ENCODE results near the gene COQ6. TPM values are rescaled to one million over a fixed set of nuclear protein-coding genes. Genes with fewer than 3 reads are reported as not detected.

The COQ6 gene
- polyA plus RNA-seq, 1 donor (not counting 4 experiments of a cell fraction or from before 2014, with no cell fraction given), result 28.4 TPM

DNA sequence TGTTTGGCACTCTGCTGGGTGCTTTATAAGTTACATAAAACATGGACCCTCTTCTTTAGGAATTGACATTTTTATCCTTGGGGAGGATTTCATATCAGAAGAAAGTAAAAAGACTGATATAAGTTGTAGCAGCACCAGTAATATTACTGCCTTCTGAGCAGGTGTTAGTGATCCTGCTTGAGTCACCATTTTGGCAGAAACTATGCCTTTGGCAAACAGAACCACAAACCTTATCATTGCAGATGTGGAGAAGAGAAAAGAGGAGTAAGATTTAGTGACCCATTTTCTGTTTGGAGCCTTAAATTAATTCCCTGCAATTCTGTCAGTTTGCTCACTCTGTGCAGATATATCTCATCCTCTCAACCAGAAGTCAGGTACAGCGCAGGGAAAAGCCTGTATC, 40.4 kb upstream of the COQ6 start:
- Histone ChIP-seq H3K4me1 (ENCODE audit: control insufficient read depth, extremely low read depth, insufficient read depth, low read length) (no peaks in the 10 kb centered on the region), H3K36me3 (ENCODE audit: control insufficient read depth in 2 of 2, extremely low read depth in 1 of 2, insufficient read depth in 2 of 2, low read length in 2 of 2) (peaks cover 26 to 28% of the 10 kb centered on the region in 2 experiments), H2AFZ (ENCODE audit: control insufficient read depth, low read length) (no peak overlapping the region), H4K20me1 (ENCODE audit: control insufficient read depth, extremely low read depth, insufficient read depth, low read length) (peaks cover 3% of the 10 kb centered on the region), H3K79me2 (ENCODE audit: control insufficient read depth, insufficient read depth, low read length) (peaks cover 18% of the 10 kb centered on the region), H3K9ac (ENCODE audit: control insufficient read depth, extremely low read depth, insufficient read depth, low read length) (no peak overlapping the region), H3K27ac (ENCODE audit: control insufficient read depth, insufficient read depth, low read length) (no peak overlapping the region), H3K4me3 (ENCODE audit: control insufficient read depth in 2 of 3, extremely low read depth in 1 of 3, insufficient read depth in 2 of 3, low read depth in 1 of 3, low read length in 3 of 3) (no peak overlapping the region), H3K27me3 (ENCODE audit: control insufficient read depth, extremely low read depth, insufficient read depth, low read length) (no peaks in the 10 kb centered on the region), H3K9me1 (ENCODE audit: control insufficient read depth, extremely low read depth, insufficient read depth, low read length) (no peaks in the 10 kb centered on the region), H3K4me2 (ENCODE audit: control insufficient read depth, extremely low read depth, insufficient read depth, low read depth, low read length) (no peak overlapping the region), H3K9me3 (ENCODE audit: control insufficient read depth, low read depth, low read length) (no peaks in the 10 kb centered on the region)
- TF ChIP-seq EZH2 (IDR thresholded peaks at IDR 0.05; ENCODE audit: low read length) (no peak), CTCF (optimal IDR thresholded peaks at IDR 0.05 in 1 of 3, IDR thresholded peaks at IDR 0.05 in 1 of 3, conservative IDR thresholded peaks at IDR 0.05 in 1 of 3; ENCODE audit: extremely low read depth in 1 of 3, insufficient read depth in 2 of 3, low read length in 3 of 3) (no peak)
- dilution Hi-C loops (cut with MboI; ENCODE audit: extremely low pct_ligation_motif_present, low sequenced_read_pairs), result no loop called here
- DNase-seq (ENCODE audit: low read depth, low spot score) (no peak), FAIRE-seq (no peak)

DNA sequence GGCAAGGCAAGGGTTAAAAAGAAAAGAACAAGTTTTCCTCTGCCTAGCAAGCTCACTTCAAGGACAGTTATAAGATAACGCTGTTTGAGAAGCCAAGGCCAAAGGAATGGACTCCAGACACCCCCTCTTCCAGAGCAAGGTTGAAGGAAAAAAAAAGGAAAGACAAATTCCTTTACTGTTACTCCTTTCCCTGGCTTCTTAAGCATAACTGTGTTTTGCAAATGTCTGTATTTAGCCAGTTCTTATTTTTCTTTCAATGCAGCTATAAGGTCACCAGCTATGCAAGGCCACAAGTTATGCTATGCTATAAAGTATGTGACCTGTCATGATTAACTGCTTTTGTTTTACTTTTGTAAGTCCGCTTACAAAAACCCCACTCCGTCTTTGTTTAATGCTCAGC, 36.8 kb upstream of the COQ6 start:
- Histone ChIP-seq H3K27me3 (ENCODE audit: control insufficient read depth, extremely low read depth, insufficient read depth, low read length) (no peaks in the 10 kb centered on the region), H3K79me2 (ENCODE audit: control insufficient read depth, insufficient read depth, low read length) (peaks cover 30% of the 10 kb centered on the region), H3K4me2 (ENCODE audit: control insufficient read depth, extremely low read depth, insufficient read depth, low read depth, low read length) (no peak overlapping the region), H3K36me3 (ENCODE audit: control insufficient read depth in 2 of 2, extremely low read depth in 1 of 2, insufficient read depth in 2 of 2, low read length in 2 of 2) (peaks cover 24 to 30% of the 10 kb centered on the region in 2 experiments), H3K4me3 (ENCODE audit: control insufficient read depth in 2 of 3, extremely low read depth in 1 of 3, insufficient read depth in 2 of 3, low read depth in 1 of 3, low read length in 3 of 3) (no peak overlapping the region), H3K9ac (ENCODE audit: control insufficient read depth, extremely low read depth, insufficient read depth, low read length) (no peak overlapping the region), H3K9me1 (ENCODE audit: control insufficient read depth, extremely low read depth, insufficient read depth, low read length) (peaks cover 2% of the 10 kb centered on the region), H3K9me3 (ENCODE audit: control insufficient read depth, low read depth, low read length) (no peaks in the 10 kb centered on the region), H2AFZ (ENCODE audit: control insufficient read depth, low read length) (no peak overlapping the region), H4K20me1 (ENCODE audit: control insufficient read depth, extremely low read depth, insufficient read depth, low read length) (peaks cover 3% of the 10 kb centered on the region), H3K27ac (ENCODE audit: control insufficient read depth, insufficient read depth, low read length) (no peak overlapping the region), H3K4me1 (ENCODE audit: control insufficient read depth, extremely low read depth, insufficient read depth, low read length) (peaks cover 2% of the 10 kb centered on the region)
- TF ChIP-seq EZH2 (IDR thresholded peaks at IDR 0.05; ENCODE audit: low read length) (no peak), CTCF (optimal IDR thresholded peaks at IDR 0.05 in 1 of 3, IDR thresholded peaks at IDR 0.05 in 1 of 3, conservative IDR thresholded peaks at IDR 0.05 in 1 of 3; ENCODE audit: extremely low read depth in 1 of 3, insufficient read depth in 2 of 3, low read length in 3 of 3) (no peak)
- DNase-seq (ENCODE audit: low read depth, low spot score) (no peak), FAIRE-seq (no peak)
- dilution Hi-C loops (cut with MboI; ENCODE audit: extremely low pct_ligation_motif_present, low sequenced_read_pairs), result no loop called here

Data from keratinocyte (primary cell).